RPMI7951 (cell line): ENCODE results near the gene PHLPP1. TPM values are rescaled to one million over a fixed set of nuclear protein-coding genes. Genes with fewer than 3 reads are reported as not detected.

Source experiments
- DNase-seq: peaks from one replicate; pipeline ENCODE4 v3.0.0-alpha.2; 2012; ENCODE audit warnings: low read depth
- total RNA-seq: library from RNA; depleted of rRNA; stranded (reverse); fragments of >200 nt; shearing (Covaris generic); gene quantifications from 2 replicates; pipeline ENCODE4 v1.2.3, GENCODE V29; 2014

The PHLPP1 gene
- total RNA-seq, 1 experiment from 2014 or later, result 4.3 TPM

DNA sequence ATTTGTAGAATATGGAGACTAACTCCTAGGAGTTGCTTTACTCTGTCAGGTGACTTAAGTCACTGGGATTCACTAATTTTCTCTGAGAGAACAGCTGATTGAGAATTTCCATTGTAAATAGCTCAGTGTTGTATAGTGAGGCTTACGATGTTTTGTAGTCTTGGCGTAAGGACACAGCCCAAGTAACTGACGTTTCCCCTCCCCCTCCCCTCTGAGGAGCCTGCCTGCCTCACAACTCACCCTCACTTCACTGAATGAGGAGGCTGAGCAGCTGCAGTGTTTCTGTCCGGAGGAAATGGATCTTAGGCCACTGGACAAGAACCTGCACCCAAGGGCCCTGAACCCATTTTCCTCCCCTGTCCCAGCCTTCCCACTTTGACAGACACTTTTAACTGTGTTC lies 264.6 kb downstream of the PHLPP1 start:
- DNase-seq, result no peak

DNA sequence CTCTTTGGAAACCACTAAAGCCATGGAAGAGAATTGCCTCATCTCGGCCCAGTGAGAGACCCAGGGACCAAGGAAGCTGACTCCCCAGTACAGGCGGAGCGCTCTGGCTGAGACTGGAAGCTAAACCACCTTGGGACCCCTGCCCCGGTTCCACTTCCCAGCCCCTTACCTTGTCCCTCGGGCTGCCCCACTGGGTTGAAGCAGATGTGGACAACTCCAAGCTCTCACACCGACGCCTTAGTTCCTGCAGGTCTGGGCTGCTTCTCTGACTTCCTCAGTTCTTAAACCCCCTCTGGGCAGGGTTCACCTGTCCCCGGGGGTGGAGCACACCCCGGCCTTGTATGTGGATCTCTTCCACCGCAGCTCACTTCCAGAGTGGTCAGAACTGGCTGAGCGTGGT lies 266.2 kb downstream of the PHLPP1 start:
- DNase-seq, result no peak

DNA sequence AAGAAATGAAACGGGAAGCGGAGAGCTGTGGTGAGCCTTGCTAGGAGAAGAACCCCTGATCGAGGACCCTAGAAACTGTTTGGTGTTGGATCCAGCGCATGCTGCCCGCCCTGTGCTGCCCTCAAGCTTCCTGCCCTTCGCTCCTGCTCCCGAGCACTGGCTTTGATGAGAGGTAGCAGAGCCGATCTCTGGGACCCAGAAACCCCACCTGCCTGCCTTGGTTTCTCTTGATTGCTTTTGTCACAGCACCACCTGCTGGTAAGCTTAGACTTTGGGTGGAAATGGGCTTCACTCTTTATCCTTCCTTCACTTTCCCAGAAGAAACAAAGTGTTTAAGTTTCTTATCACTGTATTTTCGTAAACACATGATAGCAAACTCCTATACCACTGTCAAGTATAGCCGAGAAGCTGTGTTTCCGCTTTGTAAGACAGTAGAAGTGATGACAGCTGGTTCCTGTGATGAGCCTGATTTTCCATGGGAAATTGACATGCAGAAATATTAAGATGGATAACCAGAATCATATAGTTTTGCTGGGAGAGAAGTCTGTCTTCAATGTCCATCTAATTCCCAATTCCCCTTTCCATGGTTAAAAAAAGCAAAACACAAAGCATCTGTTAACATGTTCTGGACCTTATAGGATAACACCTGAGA lies 267.4 kb downstream of the PHLPP1 start:
- DNase-seq, result peak; percentile 24

DNA sequence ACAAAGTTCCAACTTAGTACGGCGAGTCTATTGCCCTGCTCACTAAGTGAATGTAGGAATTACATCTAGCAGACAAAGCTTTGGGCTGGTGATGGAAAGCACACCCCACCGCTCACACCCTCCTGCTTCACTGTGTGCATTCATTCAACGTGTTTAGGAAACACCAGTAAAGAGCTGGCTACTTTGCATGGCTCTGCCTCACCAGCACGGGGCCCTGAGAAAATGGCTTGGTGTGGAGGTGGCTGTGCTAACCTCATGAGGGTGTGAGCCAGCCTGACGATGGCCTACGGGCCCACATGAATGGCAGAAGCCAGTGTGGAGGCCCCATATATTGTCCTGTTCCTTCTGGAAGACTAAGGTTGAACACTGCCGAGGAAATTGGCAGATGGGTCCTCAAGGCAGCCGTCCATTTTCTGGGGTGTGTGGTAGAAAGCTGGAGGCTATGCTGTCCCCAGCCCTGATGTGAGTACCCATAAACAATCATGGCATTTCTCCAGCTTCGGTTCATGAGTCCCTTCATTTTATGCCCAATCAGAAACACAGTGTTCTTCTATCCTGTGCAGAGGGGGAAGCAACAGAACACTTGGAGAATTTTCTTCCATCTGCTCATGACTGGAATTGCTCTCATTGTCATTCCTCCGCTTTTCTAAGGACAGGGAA lies 269.4 kb downstream of the PHLPP1 start:
- DNase-seq, result no peak

DNA sequence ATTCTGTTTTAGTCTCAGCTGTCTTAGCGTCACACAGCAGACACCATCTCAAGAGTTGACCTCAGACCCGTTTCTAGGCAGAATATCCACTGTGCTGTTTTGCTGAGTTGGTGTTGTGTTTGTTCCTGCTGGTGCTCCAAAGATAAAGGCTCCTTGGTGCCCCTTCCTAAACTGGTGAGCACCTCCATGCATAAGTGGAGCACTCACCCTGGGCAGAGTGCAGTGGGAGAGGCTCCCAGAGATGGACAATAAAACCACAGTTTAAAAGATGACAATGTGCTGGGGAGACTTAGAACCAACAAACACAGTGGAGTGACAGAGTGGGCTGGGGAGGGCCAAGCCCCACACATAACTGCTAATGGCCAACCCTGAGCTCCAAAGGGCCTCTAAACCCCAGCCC lies 271.1 kb downstream of the PHLPP1 start:
- no peak for DNase-seq

DNA sequence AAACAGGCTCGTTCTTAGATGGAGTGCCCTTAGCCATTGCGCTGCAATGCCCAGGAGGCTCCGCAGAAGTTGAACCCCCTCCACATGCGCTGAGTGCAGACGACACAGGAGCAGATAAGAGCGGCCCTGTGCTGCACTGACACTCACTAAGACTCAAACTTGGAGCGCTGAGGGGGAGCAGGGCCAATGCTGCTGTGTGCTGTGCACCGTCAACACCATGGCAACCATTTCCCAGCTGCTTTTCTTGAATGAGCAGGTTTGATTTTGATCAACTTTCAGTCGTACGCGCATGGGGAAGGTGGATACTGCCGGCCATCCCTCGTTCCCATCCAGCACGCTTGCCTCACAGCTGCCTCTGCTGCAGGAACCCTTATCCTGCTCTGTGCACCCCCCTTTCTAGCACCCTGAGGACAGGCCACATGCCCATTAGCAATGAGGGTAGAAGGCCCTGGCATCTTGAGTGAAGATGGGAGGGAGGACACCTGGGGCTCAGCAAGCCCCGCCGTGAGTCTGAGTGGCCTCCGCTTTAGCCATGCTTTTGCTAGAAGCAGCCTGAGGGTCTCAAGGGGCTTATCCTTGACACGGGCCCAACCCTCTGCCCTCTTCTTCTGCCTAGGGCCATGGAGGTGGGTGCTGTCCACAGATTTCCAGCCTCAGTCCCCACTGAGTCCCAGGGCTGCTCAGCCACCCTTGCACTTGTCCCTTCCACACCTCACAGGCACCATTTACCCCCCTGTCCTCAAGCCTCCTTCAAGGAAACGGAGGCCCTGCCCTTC lies 271.9 kb downstream of the PHLPP1 start:
- no peak for DNase-seq

DNA sequence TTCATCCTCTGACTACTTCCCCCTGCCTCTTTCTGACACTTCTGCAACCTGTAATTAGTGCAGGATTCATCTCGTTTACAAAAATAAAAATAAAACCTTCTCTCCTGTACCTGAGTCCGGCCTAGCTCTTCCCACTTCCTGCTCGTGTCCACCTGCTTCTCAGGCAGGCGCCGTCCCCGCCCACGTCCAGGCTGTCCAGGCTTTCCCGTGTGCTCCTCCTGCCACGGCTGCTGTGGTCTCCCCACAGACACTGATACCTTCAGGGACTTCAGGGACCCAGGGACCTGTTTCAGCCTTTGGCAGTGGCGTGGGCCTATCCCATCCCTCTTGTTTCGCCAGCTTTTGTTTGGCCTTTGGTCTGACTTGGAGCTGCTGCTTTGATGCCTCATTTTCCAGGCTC lies 272.5 kb downstream of the PHLPP1 start:
- DNase-seq, result no peak

DNA sequence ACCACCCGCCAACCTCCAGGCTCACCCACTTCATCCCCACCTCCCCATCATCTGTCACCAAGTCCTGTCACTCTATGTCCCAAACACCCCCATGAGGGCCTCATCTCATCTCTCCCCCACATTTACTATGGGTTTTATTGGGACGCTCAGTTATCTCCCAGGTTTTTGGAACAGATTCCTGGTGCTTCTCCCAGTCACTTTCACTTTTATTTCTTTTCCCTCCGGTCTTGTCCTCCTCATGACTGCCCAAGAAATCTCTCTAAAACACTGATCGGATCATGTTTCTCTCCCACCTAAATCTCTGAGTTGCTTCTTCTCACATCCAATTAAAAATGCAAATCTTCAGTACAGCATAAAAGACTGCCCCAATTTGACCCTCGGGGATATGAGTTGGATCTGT lies 273.1 kb downstream of the PHLPP1 start:
- DNase-seq, result peak; percentile 10

DNA sequence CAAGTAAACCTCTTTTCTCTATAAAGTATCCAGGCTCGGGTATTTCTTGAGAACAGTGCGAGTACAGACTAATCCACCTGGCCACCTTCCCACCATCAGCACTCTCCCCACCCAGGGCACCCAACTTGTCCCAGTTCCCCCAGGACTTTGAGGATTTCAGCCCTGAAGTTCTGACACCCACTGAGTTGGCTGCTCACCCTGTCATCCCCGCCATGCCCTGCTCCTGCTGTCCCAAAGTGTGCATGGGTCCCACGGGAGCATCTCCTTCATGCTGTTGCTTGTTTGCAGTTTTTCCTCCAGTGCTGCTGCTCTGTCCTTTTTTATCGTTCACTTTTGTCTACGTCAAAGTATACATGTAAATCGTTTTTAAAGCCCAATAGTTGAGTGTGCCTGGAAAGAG lies 273.9 kb downstream of the PHLPP1 start:
- no peak for DNase-seq

DNA sequence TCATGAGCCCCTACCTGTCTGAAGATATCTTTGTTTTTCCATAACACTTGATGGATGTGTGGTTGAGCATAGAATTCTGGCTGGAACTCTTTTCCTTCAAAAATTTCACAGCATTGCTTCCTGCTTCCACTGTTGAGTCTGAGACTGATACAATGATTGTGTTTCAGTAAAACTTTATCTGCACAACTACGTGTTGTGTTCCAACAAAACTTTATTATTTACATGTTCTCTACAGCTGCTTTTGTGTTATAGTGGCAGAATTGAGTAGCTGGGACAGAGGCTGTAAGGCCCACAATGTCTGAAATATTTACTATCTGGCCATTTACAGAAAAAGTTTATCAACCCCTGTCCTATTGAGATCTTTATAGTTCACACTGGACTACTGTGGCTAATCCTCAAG lies 275.3 kb downstream of the PHLPP1 start:
- DNase-seq, result no peak

DNA sequence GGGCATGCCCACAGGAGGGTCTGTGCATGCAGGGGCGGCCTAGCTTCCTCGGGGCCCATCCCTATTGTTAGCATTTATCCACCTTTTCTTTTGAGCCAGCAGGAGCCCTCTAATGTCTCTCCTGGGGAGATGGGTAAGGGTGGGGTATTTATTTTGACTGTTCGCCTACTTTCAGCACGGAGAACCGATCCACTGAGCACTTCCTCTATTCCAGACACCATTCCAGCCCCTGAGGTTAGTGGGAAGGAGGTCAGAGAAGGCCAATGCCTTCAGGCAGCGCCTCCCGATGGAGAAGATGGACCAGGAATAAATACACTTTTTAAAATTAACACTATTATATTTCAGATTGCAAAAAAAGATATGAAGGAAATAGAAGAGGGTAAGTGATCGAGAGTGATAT lies 276.0 kb downstream of the PHLPP1 start:
- no peak for DNase-seq

DNA sequence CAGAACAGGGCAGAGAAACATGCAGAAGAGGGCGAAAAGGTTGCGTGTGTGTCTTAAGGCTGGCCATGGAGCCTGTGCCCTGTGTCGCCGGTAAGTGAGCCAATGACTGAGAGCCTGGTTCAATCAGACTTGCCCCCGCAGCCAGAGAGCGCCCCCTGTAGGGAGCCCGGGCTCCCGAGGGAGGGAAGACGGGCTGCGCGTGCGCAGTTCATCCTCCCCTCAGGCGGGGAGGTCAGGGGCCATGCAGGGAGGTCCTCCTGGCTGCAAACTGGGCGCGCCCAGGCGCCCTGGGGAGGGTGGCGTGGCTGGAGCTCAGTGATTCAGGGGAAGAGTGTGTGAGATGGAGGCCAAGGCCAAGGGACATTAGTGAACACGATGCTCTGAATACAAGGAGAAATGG lies 276.6 kb downstream of the PHLPP1 start:
- no peak for DNase-seq

DNA sequence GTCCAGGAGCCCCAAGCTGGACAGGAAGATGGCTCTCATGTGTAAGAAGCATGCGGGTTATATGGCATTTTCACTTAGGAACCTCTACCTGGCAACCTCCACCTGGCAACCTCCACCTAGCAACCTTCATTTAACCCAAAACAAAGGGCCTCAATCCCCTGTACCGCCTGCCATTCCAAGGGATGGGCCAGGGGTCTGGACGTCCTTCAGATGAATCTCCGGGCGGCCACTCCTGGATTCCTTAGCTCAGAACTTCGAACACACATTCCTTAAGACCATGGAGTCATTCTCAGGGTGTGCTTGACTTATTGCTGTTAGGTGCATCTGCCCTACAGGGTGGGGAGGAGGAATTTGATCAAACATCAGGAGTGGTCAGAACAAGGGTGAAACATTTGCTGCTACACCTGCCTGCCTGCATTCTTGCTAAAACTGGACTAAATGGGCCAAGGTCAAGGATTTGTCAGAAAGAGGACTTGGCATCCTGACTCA lies 277.6 kb downstream of the PHLPP1 start:
- DNase-seq, result no peak

DNA sequence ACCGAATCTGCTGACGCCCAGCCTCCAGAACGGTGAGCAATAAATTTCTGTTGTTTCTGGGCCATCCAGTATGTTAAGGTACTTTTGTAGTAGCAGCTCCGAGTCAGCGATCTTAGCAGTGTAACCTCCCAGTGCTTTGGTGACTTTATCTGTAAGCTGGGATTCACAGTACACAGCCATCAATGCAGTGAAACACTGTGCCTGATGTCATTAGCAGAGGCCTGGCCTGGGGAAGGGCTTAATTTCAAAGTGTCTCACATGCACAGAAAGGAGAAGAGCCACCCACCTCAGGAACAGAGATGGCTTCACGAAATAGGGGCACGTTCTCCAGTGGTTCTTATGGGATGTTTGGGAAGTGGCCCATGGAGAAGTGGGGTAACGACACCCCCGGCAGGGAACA lies 281.2 kb downstream of the PHLPP1 start:
- no peak for DNase-seq

DNA sequence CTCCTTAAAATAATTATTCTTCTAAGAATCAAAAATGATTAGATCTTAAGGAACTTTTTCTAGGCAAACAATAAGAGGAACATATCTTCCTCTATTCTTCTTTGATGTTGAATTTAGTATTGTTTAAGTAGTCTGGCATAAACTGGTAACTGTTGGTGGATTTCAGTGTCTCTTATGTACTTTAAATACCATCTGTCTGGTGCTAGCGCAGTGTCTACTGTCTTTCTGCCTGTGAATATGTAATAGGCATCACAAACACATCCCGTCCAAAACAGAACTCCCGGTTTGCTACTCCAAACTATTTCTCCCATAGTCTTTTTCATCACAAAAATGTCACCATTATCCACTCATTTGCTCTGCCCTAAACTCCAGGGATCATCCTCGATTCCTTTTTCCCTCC lies 281.7 kb downstream of the PHLPP1 start:
- DNase-seq, result no peak

DNA sequence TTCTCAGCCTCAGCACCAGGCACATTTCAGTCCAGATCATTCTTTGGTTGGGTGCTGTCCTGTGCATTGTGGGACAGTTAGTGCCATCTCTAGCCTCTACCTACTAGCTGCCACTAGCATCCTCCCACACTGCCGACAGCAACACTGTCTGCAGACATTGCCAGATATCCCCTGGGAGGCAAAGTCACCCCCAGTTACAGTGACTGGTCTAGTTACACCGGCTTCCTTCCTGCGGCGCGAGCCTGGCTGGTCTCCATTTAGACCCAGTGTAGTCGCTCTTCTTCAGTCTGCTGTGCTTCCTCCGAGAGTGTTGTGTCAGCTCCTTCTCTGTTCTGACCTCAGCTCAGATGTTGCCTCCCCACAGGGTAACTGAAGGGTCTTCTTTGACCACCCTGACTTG lies 283.1 kb downstream of the PHLPP1 start:
- no peak for DNase-seq

DNA sequence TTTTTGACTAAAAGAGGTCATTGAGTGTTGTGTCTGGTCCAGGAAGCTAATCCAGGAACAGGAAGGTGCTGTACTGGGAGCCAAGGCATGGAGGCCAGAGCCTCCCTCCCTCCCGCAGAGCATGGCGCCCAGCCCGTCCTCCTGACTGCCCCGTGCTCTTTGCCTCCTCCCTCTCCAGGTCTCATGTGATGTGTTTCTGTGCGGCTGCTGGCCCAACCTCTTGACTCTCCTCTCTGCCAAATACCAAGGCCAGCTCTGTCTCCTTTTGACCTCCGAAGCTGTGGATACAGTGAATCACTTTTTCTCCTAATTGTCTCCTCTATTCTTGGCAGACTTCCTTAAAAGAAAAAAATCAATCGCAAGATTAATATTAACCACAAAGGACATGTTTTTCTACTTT lies 284.1 kb downstream of the PHLPP1 start:
- DNase-seq, result peak; percentile 65

DNA sequence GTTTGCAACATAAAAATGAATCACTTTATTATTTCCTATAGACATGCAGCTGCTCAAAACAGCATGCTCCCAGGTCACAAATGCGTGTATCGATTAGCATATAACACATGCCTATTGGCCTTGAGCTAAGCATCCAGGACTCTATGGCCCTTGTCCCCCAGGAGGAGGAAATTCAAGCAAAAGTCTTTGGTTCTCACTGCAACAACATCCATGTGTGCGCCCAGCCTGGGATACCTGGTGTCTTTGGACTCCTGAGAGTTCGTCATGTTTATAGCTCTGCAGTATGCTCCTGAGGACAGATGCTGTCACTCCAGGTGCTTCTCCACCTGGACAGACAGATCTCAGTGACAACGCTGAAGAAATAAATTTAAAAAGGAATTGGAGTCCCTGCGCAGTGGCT lies 284.6 kb downstream of the PHLPP1 start:
- DNase-seq, result no peak

DNA sequence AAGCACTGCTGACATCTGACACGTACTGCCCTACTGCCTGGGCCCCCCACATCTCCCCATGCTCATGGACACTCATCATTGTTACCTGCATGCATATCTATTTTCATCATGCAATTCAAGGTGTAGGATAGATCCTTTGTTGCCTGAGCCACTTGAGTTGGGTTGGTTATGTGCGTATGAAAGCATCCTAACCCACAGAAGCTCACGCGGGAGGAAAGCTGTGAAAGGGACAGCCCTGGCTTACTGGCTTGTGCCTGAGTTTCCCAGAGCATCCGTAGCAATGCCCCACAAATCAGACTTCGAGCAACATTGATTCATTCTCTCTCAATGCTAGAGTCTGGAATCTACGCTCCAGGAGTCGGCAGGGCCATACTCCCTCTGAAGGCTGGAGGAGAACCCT lies 285.5 kb downstream of the PHLPP1 start:
- DNase-seq, result no peak

DNA sequence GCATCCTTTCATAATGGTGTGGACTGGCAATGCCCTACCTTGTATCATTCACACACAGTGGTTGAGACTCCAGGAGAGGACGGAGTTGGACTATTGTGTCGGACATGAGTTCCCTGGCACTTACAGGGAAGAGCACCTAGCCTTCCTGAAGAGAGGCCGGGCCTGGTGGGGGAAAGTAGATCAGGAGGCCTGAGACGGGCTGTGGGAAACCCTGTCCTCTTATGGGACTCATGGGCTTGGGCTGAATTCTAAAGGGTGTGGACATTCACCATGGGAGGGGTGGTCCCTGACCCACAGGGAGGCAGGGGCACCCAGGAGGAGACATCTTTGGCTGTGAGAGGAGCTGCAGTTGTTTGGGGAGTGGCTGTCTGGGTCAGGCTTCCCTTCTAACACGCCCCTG lies 286.5 kb downstream of the PHLPP1 start:
- no peak for DNase-seq

DNA sequence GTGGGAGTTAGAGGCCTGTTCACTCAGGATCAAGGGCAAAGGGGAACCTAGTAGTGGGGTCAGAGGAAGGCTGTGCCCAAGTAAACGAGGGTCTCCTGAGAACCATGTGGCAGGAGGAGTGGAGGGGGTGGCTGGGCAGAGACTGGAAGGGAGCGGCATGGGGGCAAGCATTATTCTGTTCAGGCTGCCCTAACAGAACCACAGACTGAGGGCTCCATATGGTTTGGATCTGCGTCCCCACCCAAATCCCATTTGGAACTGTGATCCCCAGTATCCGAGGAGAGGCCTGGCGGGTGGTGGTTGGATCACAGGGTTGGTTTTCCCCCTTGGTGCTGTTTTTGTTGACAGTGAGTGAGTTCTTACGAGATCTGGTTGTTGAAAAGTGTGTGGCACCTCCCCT lies 287.0 kb downstream of the PHLPP1 start:
- DNase-seq, result no peak

DNA sequence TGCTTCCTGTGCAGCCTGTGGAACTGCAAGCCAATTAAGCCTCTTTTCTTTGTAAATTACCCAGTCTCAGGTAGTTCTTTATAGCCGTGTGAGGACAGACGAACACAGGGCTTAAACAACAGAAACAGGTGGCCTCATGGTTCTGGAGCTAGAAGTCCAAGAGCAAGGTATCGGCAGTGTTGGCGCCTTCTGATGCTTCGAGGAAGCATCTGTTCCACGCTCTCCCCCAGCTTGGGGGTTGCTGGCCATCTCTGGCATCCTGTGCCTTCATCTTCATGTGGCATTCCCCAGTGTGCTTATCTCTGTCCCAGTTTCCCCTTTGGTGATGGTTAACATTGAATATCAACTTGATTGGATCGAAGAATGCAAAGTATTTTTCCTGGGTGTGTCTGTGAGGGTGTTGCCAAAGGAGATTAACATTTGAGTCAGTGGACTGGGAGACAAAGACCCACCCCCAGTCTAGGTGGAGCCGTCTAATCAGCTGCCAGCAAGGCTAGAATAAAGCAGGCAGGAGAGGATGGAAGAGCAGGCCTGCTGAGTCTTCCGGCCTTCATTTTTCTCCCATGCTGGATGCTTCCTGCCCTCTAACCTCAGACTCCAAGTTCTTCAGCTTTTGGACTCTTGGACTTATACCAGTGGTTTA lies 287.6 kb downstream of the PHLPP1 start:
- DNase-seq, result no peak

DNA sequence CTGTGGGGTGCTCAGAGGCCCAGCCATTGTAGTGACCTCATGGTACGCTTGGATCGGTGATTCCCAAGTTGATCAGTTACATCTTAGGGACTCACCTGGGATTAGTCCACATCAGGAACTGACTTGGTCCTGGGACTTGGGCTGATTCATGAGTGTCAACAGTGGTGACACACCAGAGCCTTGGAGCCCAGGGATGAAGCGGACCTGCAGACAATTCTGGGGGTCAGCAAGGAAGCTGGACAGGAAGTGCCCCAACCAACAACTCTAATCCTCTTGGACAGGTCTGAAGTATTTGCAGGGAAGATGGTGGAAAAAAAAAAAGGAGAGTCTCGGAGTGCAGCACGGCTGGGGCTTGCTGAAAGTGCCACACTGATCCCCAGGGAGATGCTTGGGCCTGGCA lies 288.6 kb downstream of the PHLPP1 start:
- no peak for DNase-seq
